GM12878 (cell line): ENCODE data around the gene CLCA2. TPM values are rescaled to one million over a fixed set of nuclear protein-coding genes. Genes with fewer than 3 reads are reported as not detected.
A peak's percentile ranks its signal among the peaks of the same experiment; 100 is the strongest.

Source experiments
- ATAC-seq: fragments of 200-7000 bp; cut with Tn5 transposase; 3 replicates; pipeline ENCODE4 v1.9.1; 2020; ENCODE audit warnings: mild to moderate bottlenecking, moderate library complexity
- BruUV-seq: library from RNA; stranded (reverse); fragments of 400-500 nt; replicated peaks from 2 replicates; lab custom pipeline; 2021; lab: Mats Ljungman, UMichigan
- CTCF ChIA-PET: fragments of 300-600 bp; sonication (Branson Sonifier 250); formaldehyde crosslinking; extraction: SDS; loops from one replicate; lab custom pipeline; 2021; ENCODE audit warnings: inconsistent platforms; lab: Yijun Ruan, JAX
- POLR2A ChIA-PET: fragments of 350-600 bp; formaldehyde crosslinking; extraction: SDS; loops from one replicate; lab custom pipeline; 2021; ENCODE audit warnings: inconsistent platforms; lab: Charles Lee
- RAD21 ChIA-PET: fragments of 300-600 bp; sonication (Branson Sonifier 250); formaldehyde crosslinking; loops from one replicate; lab custom pipeline; 2023; ENCODE audit warnings: antibody characterized with exemption; ENCODE audit not compliant: unreplicated experiment; lab: Charles Lee
- SMC1A ChIA-PET: fragments of 300-600 bp; sonication (Branson Sonifier 250); formaldehyde crosslinking; loops from one replicate; lab custom pipeline; 2023; ENCODE audit not compliant: unreplicated experiment, uncharacterized antibody; lab: Charles Lee
- DNase-seq: peaks from one replicate; pipeline ENCODE4 v3.0.0-alpha.2; 2011; ENCODE audit warnings: low read depth, low spot score
- FAIRE-seq: peaks from 3 replicates; lab custom pipeline; 2011; peaks lifted over from hg19 to GRCh38; lab: Jason Lieb, UNC
- H2AFZ ChIP-seq: 2 replicates; pipeline ENCODE4 v1.6.0; 2011; ENCODE audit warnings: low read depth, low read length, control low read depth; ENCODE audit not compliant: control insufficient read depth
- H3K27ac ChIP-seq: 2 replicates; pipeline ENCODE4 v1.5.1; 2011; ENCODE audit warnings: control low read depth; ENCODE audit not compliant: control insufficient read depth, insufficient read depth
- H3K27me3 ChIP-seq, 2 experiments: replicated peaks in 1 of 2; 2 replicates each; pipeline versions ENCODE4 v1.6.0 to v1.6.1; 2011; ENCODE audit warnings: low read length in 1 of 2; ENCODE audit not compliant: control insufficient read depth in 2 of 2, insufficient read depth in 2 of 2
- H3K36me3 ChIP-seq, 2 experiments: 2 replicates each; pipeline ENCODE4 v1.5.1; 2011; ENCODE audit warnings: low read length in 1 of 2; ENCODE audit not compliant: control insufficient read depth in 2 of 2, insufficient read depth in 2 of 2
- H3K4me1 ChIP-seq: 2 replicates; pipeline ENCODE4 v1.6.1; 2011; ENCODE audit warnings: mild to moderate bottlenecking, low read length, moderate library complexity, mixed read lengths; ENCODE audit not compliant: control insufficient read depth, insufficient read depth
- H3K4me2 ChIP-seq: 2 replicates; pipeline ENCODE4 v1.6.0; 2011; ENCODE audit warnings: control low read depth; ENCODE audit not compliant: control insufficient read depth, insufficient read depth
- H3K4me3 ChIP-seq: fragments of 200-600 bp; sonication (generic); 2 replicates; pipeline ENCODE4 v1.5.1; 2016
- H3K79me2 ChIP-seq: 2 replicates; pipeline ENCODE4 v1.6.0; 2011; ENCODE audit warnings: low read length; ENCODE audit not compliant: control insufficient read depth, insufficient read depth
- H3K9ac ChIP-seq: 2 replicates; pipeline ENCODE4 v1.8.0; 2011; ENCODE audit warnings: low read length, control low read depth, mixed read lengths; ENCODE audit not compliant: control insufficient read depth, insufficient read depth
- H3K9me3 ChIP-seq: replicated peaks from 3 replicates; pipeline ENCODE4 v1.5.1; 2011; ENCODE audit warnings: mild to moderate bottlenecking, low read length; ENCODE audit not compliant: control insufficient read depth, insufficient read depth
- H4K20me1 ChIP-seq: 2 replicates; pipeline ENCODE4 v1.6.0; 2011; ENCODE audit not compliant: control insufficient read depth, insufficient read depth
- BHLHE40 ChIP-seq, 2 experiments: fragments of 450-650 bp in 1 of 2; IDR thresholded peaks; 2 replicates each; pipeline ENCODE4 v1.6.1; 2011 to 2017; ENCODE audit warnings: low read depth in 2 of 2, borderline replicate concordance in 1 of 2, improper control_type of control experiment in 1 of 2, low read length in 1 of 2, mild to moderate bottlenecking in 1 of 2
- CEBPB ChIP-seq, 2 experiments: fragments of 150-350 bp in 1 of 2; IDR thresholded peaks; 2 replicates each; pipeline ENCODE4 v1.6.1; 2012 to 2014; ENCODE audit warnings: low read depth in 2 of 2, low read length in 2 of 2, borderline replicate concordance in 1 of 2, inconsistent platforms in 1 of 2
- HDAC2 ChIP-seq: fragments of 200-600 bp; sonication (generic); IDR thresholded peaks from 2 replicates; pipeline ENCODE4 v1.6.1; 2017
- IRF3 ChIP-seq: fragments of 450-650 bp; IDR thresholded peaks from 2 replicates; pipeline ENCODE4 v1.6.1; 2014; ENCODE audit warnings: mild to moderate bottlenecking
- MYB ChIP-seq: fragments of 150-350 bp; IDR thresholded peaks from 2 replicates; pipeline ENCODE4 v1.6.1; 2014; ENCODE audit warnings: mild to moderate bottlenecking, low read depth, low read length, borderline replicate concordance
- NFIC ChIP-seq: IDR thresholded peaks from 2 replicates; pipeline ENCODE4 v1.6.1; 2012; ENCODE audit warnings: low read depth, mild to moderate bottlenecking, inconsistent platforms, low read length, moderate library complexity
- RAD51 ChIP-seq: fragments of 450-650 bp; IDR thresholded peaks from 2 replicates; pipeline ENCODE4 v1.6.1; 2016; ENCODE audit warnings: moderate library complexity, mild to moderate bottlenecking, inconsistent platforms
- SMC3 ChIP-seq: IDR thresholded peaks from 2 replicates; pipeline ENCODE4 v1.6.1; 2011; ENCODE audit warnings: low read length, improper control_type of control experiment, borderline replicate concordance
- TBL1XR1 ChIP-seq: IDR thresholded peaks from 2 replicates; pipeline ENCODE4 v1.6.1; 2012; ENCODE audit warnings: low read depth, low read length, improper control_type of control experiment
- WRNIP1 ChIP-seq: IDR thresholded peaks from 2 replicates; pipeline ENCODE4 v1.6.1; 2011; ENCODE audit warnings: low read depth, low read length, improper control_type of control experiment, borderline replicate concordance
- in situ Hi-C: fragments of 300-500 bp; cut with MboI; formaldehyde crosslinking; loops from 9 replicates; pipeline ENCODE4 v1.14.3; 2018; ENCODE audit warnings: mixed read lengths
- intact Hi-C: fragments of 100-400 bp; cut with micrococcal nuclease; formaldehyde crosslinking; loops from one replicate; pipeline ENCODE4 v1.14.2; 2022; ENCODE audit not compliant: unreplicated experiment
- polyA plus RNA-seq, 11 experiments: library from polyadenylated mRNA; depleted of rRNA in 4 of 11; unstranded in 6 of 11; stranded (reverse) in 5 of 11; fragments of >200 nt; fragmentation: Nextera tagmentation in 4 of 11; fragmentation: Illumina TruSeq in 1 of 11; extraction: Ambion mirVana in 4 of 11; extraction: Trizol in 1 of 11; gene quantifications; 1 replicate in 1 of 11; 2 replicates in 10 of 11; pipeline versions ENCODE4 v1.2.1 to v1.2.3, GENCODE V29; 2011 to 2016; ENCODE audit warnings: inconsistent platforms in 2 of 11, missing spikeins in 2 of 11, low read depth in 1 of 11
- total RNA-seq, 4 experiments: library from RNA; depleted of rRNA in 3 of 4; stranded (reverse); fragments of >200 nt in 3 of 4; fragmentation: Illumina TruSeq in 1 of 4; extraction: Trizol in 1 of 4; gene quantifications; 2 replicates each; pipeline versions ENCODE4 v1.2.1 to v1.2.3, GENCODE V29; 2013 to 2021
- TF ChIP-seq, protein P1 (sequence below): IDR thresholded peaks from 2 replicates; pipeline ENCODE4 v1.6.1; 2011; ENCODE audit warnings: low read depth, low read length, improper control_type of control experiment, borderline replicate concordance
- TF ChIP-seq, protein P2 (sequence below): fragments of 450-650 bp; formaldehyde crosslinking; IDR thresholded peaks from 2 replicates; pipeline ENCODE4 v1.5.0; 2022; ENCODE audit warnings: mild to moderate bottlenecking, missing genetic modification characterization
- TF ChIP-seq, protein P3 (sequence below), 3 experiments: IDR thresholded peaks in 2 of 3; conservative IDR thresholded peaks in 1 of 3; 2 replicates each; pipeline ENCODE4 v1.5.1; 2011; ENCODE audit warnings: low read depth in 3 of 3, low read length in 3 of 3, mild to moderate bottlenecking in 3 of 3, control low read depth in 2 of 3, moderate library complexity in 2 of 3, inconsistent platforms in 1 of 3, mixed read lengths in 1 of 3; ENCODE audit not compliant: control insufficient read depth in 2 of 3, insufficient read depth in 1 of 3; ENCODE audit errors: extremely low read depth in 1 of 3

CLCA2 gene
- total and polyA plus RNA-seq, 10 of the 15 experiments (the other 5 are each of a cell fraction or from before 2014, with no cell fraction given): 0.01 to 0.20 (median 0.08) TPM; not detected in 6

DNA sequence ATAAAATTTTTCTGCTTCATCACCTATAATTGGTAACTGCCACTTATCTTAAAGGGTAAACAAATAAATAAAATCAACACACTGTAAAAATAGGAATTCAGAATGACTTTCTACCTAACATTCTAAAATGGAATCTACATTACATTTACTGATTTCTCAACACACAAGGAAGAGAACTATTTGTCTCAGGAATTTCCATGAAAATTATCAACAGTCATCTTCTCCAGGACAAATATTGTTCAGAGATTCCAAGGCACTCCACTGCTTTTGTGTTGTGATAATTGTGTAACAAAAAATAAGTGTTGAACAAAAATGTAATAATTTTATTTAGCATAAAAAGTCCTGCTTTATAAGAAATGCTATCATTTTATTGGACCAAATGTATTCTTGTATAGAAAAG lies 35.2 kb upstream of the CLCA2 start:
- BruUV-seq: no TSS peak
- Histone ChIP-seq H3K79me2 (peaks cover 3% of the 10 kb centered on the region), H3K36me3 (no peaks in the 10 kb centered on the region), H3K4me3 (peak overlapping the region; percentile 29), H3K4me1 (no peaks in the 10 kb centered on the region), H3K9me3 (no peaks in the 10 kb centered on the region), H3K27ac (peak overlapping the region; percentile 21; the same call in 1 of the 2 replicates), H3K9ac (no peak overlapping the region), H3K27me3 (no peaks in the 10 kb centered on the region), H2AFZ (peak overlapping the region; percentile 46), H3K4me2 (peak overlapping the region; percentile 71), H4K20me1 (no peaks in the 10 kb centered on the region)
- DNase-seq (no peak), FAIRE-seq (no peak), ATAC-seq (no peak)
- ChIA-PET CTCF (interaction anchor here (7.3 kb wide), 1 partner anchor 115 kb away, joined by 104 read pairs; no protein-coding TSS in a partner anchor), SMC1A (interaction anchor here (1.1 to 1.3 kb wide), 2 partner anchors 85 to 525 kb away, joined by 3 read pairs; partner anchors contain the start of gene SELENOF), POLR2A (no interaction called here), RAD21 (interaction anchor here (0.8 to 1.1 kb wide), 2 partner anchors 9 to 10 kb away, joined by 3 to 4 read pairs; no protein-coding TSS in a partner anchor)
- in situ Hi-C loops: loop anchor here (10.0 to 25.0 kb wide), 2 partner anchors 316 to 699 kb away; partner anchors contain the start of gene SH3GLB1
- TF ChIP-seq TBL1XR1 (no peak), RAD51 (no peak), BHLHE40 (IDR thresholded peaks at IDR 0.05; ENCODE audit: borderline replicate concordance in 1 of 2, low read depth in 2 of 2, low read length in 1 of 2) (no peak), CEBPB (IDR thresholded peaks at IDR 0.05; ENCODE audit: borderline replicate concordance in 1 of 2, low read depth in 2 of 2, low read length in 2 of 2) (no peak), SMC3 (no peak), MYB (no peak), IRF3 (no peak), WRNIP1 (no peak), NFIC (no peak), HDAC2 (no peak)
- TF ChIP-seq, protein P1, sequence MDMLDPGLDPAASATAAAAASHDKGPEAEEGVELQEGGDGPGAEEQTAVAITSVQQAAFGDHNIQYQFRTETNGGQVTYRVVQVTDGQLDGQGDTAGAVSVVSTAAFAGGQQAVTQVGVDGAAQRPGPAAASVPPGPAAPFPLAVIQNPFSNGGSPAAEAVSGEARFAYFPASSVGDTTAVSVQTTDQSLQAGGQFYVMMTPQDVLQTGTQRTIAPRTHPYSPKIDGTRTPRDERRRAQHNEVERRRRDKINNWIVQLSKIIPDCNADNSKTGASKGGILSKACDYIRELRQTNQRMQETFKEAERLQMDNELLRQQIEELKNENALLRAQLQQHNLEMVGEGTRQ: no peak
- TF ChIP-seq, protein P2, sequence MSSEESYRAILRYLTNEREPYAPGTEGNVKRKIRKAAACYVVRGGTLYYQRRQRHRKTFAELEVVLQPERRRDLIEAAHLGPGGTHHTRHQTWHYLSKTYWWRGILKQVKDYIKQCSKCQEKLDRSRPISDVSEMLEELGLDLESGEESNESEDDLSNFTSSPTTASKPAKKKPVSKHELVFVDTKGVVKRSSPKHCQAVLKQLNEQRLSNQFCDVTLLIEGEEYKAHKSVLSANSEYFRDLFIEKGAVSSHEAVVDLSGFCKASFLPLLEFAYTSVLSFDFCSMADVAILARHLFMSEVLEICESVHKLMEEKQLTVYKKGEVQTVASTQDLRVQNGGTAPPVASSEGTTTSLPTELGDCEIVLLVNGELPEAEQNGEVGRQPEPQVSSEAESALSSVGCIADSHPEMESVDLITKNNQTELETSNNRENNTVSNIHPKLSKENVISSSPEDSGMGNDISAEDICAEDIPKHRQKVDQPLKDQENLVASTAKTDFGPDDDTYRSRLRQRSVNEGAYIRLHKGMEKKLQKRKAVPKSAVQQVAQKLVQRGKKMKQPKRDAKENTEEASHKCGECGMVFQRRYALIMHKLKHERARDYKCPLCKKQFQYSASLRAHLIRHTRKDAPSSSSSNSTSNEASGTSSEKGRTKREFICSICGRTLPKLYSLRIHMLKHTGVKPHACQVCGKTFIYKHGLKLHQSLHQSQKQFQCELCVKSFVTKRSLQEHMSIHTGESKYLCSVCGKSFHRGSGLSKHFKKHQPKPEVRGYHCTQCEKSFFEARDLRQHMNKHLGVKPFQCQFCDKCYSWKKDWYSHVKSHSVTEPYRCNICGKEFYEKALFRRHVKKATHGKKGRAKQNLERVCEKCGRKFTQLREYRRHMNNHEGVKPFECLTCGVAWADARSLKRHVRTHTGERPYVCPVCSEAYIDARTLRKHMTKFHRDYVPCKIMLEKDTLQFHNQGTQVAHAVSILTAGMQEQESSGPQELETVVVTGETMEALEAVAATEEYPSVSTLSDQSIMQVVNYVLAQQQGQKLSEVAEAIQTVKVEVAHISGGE: no peak
- TF ChIP-seq, protein P3, sequence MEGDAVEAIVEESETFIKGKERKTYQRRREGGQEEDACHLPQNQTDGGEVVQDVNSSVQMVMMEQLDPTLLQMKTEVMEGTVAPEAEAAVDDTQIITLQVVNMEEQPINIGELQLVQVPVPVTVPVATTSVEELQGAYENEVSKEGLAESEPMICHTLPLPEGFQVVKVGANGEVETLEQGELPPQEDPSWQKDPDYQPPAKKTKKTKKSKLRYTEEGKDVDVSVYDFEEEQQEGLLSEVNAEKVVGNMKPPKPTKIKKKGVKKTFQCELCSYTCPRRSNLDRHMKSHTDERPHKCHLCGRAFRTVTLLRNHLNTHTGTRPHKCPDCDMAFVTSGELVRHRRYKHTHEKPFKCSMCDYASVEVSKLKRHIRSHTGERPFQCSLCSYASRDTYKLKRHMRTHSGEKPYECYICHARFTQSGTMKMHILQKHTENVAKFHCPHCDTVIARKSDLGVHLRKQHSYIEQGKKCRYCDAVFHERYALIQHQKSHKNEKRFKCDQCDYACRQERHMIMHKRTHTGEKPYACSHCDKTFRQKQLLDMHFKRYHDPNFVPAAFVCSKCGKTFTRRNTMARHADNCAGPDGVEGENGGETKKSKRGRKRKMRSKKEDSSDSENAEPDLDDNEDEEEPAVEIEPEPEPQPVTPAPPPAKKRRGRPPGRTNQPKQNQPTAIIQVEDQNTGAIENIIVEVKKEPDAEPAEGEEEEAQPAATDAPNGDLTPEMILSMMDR (IDR thresholded peaks at IDR 0.05 in 2 of 3, conservative IDR thresholded peaks at IDR 0.05 in 1 of 3; ENCODE audit: control insufficient read depth in 2 of 3, extremely low read depth in 1 of 3, insufficient read depth in 1 of 3, low read depth in 3 of 3, low read length in 3 of 3): no peak
- intact Hi-C loops: loop anchor here (10.0 kb wide), 2 partner anchors 696 to 936 kb away; partner anchors contain the start of gene LMO4
